Endometrial microvascular endothelial cells (primary cell): ENCODE data around the gene ZFYVE26. TPM values are rescaled to one million over a fixed set of nuclear protein-coding genes. Genes with fewer than 3 reads are reported as not detected.
"Not testable (repeated sequence)": the region's sequence is repeated elsewhere in the genome, so short reads cannot be mapped to it uniquely, and the experiment has no call there.

Source experiments
- in situ Hi-C: cut with HindIII; loops from 2 replicates; pipeline ENCODE4 v1.10.0; 2017; ENCODE audit warnings: low sequenced_read_pairs, low pct_unique_long_range_greater_than_20kb; ENCODE audit errors: inconsistent ontology term
- total RNA-seq: library from RNA; depleted of rRNA; stranded (reverse); fragments of >200 nt; gene quantifications from one replicate; pipeline ENCODE4 v1.2.3, GENCODE V29; 2015; ENCODE audit errors: inconsistent ontology term

Gene ZFYVE26
- total RNA-seq, 1 donor from 2014 or later: 20.9 TPM

GRCh38 chr14:67722293-67722692 is 94.1 kb downstream of the ZFYVE26 start:
- in situ Hi-C loops: no loop called here

- in situ Hi-C loops: no loop called here
These were observed 94.5 kb downstream of the ZFYVE26 start for GRCh38 chr14:67721875-67722274.

DNA sequence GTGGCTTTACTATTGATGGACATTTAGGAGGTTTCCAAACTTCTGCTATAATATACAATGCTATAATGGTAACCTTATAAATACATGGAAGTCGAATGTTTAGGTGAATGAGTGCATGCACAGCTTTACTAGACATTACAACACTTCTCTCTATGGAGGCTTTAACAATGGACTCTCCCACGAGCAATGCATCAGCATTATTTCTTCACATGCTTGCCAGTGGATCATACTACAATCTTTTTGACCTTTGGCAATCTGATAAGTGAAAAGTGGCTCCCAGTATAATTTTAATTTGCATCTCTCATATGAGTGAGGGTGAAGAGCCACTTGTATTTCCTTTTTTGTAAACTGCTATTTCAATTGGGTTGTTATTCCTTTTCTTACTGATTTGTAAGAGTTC is 96.5 kb downstream of the ZFYVE26 start:
- in situ Hi-C loops: no loop called here

DNA sequence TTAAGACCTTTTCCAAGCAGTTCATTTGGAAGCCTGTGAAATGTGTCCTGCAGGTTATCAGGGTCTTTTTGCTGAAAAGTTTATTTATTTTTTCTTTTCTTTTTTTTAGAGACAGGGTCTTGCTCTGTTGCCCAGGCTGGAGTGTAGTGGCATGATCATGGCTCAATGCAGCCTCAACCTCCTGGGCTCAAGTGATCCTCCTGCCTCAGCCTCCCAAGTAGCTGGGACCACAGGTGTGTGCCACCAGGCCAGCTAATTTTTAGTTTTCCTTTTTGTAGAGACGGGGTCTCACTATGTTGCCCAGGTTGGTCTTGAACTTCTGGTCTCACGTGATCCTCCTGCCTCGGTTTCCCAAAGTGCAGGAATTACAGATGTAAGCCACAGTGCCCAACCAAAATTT is 97.0 kb downstream of the ZFYVE26 start:
- in situ Hi-C loops: not testable (repeated sequence)

- in situ Hi-C loops: no loop called here
These were observed 98.1 kb downstream of the ZFYVE26 start for GRCh38 chr14:67718265-67718664.

DNA sequence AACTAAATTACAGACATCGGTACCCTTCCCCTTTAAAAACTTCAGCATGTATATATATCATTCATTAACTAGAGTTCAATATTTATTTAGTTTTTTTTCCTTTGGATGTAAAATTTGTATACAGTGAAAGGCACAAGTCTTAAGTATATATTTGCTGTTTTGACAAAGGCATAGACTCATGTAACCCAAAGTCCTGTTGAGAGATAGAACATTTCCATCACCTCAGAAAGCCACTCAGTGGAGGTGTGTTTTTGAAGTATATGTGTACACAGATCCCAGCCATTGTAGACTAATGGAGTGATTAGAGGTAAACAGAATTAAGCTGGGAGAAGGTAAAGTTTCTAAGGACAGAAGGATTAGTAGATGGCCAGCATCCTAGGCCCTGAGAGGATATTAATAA is 99.3 kb downstream of the ZFYVE26 start:
- in situ Hi-C loops: no loop called here

DNA sequence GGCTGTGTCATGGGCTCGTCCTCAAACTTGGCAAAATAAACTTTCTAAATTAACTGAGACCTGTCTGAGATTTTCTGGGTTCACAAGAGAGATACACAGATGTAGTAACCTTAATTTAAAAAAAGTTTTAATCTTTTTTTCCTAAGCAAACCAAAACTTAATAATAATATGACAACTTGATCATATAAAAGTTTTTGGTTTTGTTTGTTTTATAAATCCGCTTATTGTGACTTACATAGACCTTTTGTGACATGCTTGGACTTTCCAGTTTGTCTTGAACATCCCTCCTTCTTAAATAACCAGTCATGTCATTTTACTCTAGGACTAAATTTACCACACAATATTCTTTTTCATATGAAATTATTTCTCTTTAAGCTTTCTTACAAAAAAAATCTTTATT is 106.2 kb downstream of the ZFYVE26 start:
- in situ Hi-C loops: no loop called here

DNA sequence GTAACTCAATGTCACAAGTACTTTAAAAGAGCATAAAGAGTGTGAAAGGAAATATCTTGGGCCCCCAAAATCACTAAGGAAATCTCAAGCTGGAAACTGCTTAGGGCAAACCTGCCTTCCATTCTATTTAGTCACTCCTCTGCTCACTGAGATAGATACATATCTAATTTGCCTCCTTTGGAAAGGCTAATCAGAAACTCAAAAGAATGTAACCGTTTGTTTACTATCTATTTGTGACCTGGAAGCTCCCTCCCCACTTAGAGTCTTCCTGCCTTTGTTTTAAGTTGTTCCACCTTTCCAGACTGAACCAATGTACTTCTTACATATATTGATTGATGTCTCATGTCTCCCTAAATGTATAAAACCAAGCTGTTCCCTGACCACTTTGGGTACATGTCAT is 106.6 kb downstream of the ZFYVE26 start:
- in situ Hi-C loops: not testable (repeated sequence)

DNA sequence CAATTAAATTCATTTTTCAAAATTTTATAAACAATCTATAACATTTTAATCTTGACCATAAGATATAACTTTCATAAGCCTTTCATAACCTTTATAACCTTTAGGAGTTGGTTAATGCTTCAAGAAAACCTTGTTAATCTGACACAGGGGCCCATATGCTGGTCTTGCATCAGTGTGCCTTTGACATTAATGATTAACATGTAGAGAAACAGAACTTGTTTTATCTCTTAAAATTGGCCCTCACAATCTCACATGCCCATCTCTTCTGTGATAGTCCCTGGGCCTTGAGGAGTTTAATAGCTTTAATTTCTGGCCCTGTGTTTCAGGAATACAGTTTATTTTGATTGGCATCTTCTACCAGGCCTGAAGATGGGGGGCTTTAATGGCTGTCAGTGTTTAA is 107.0 kb downstream of the ZFYVE26 start:
- in situ Hi-C loops: not testable (repeated sequence)

- in situ Hi-C loops: no loop called here
These were observed 111.2 kb downstream of the ZFYVE26 start for GRCh38 chr14:67705211-67705610.

DNA sequence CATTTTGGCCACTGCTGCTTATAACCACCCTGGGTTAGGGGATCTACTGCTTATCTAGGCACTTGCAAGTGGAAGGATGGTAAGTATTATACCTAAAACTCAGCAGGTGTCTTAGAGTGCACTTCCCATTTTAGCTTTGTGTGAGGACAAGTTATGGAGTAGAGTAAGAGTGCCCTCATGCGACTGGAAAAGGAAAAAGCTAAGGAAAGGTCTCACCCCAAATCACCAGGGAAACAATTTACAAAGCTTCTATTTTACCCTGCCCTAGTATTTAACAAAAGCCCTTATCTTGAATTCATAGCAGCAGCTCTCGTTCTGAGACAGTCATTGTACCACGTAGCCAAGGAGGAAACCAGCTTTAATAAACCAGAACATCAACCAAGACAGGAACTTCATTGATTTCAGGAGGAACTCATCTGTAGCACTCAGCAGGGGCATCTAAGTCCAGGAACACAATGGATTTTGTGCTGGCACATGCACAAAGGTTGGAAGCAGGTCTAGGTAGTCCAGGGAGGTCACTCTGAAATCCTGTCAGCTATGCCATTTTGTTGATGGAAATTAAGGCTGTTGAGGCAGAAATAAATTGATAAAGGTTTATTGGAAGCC is 111.8 kb downstream of the ZFYVE26 start:
- in situ Hi-C loops: no loop called here

GRCh38 chr14:67703997-67704396 is 112.4 kb downstream of the ZFYVE26 start:
- in situ Hi-C loops: no loop called here

GRCh38 chr14:67701492-67701891 is 114.9 kb downstream of the ZFYVE26 start, which contains the start of gene RDH12:
Gene RDH12, plus strand, starts transcription at chr14:67701886. Its CDS starts 20,757 bp downstream, at chr14:67722643.
- in situ Hi-C loops: not testable (repeated sequence)

- in situ Hi-C loops: loop anchor here (10.0 kb wide), 1 partner anchor 113 kb away; no protein-coding TSS in a partner anchor
These were observed 118.2 kb downstream of the ZFYVE26 start for GRCh38 chr14:67698179-67698578.

GRCh38 chr14:67697006-67697405 is 119.4 kb downstream of the ZFYVE26 start:
- in situ Hi-C loops: loop anchor here (10.0 kb wide), 1 partner anchor 112 kb away; no protein-coding TSS in a partner anchor

Other genes with a start within 250 kb of the ZFYVE26 start
- gene PIGH, start 216.3 kb downstream of the ZFYVE26 start, total RNA-seq: 22.8 TPM
- 29.2 TPM for gene ARG2, start 196.7 kb downstream of the ZFYVE26 start, total RNA-seq
- gene VTI1B, start 142.0 kb downstream of the ZFYVE26 start, total RNA-seq: 39.6 TPM
- gene RDH11, start 120.8 kb downstream of the ZFYVE26 start, total RNA-seq: 92.6 TPM
- gene RDH12, start 114.7 kb downstream of the ZFYVE26 start, total RNA-seq: not detected
- gene RAD51B, start 3.2 kb upstream of the ZFYVE26 start, total RNA-seq: 16.4 TPM